Liver (tissue), 9 donors: ENCODE results near the gene MAP4K4. TPM values are rescaled to one million over a fixed set of nuclear protein-coding genes. Genes with fewer than 3 reads are reported as not detected.

ENCODE experiments used
- DNase-seq: peaks from one replicate; pipeline ENCODE4 v3.0.0-alpha.2; 2017; ENCODE audit warnings: low spot score
- H3K27ac ChIP-seq, 2 donors: one replicate each; pipeline ENCODE4 v1.7.0; 2013; ENCODE audit warnings: inconsistent platforms in 2 of 2, low read length in 2 of 2, control low read depth in 1 of 2, low read depth in 1 of 2, mild to moderate bottlenecking in 1 of 2
- H3K27me3 ChIP-seq, 4 donors: one replicate each; pipeline versions ENCODE4 v1.6.1 to v1.7.0; 2013; ENCODE audit warnings: low read length in 3 of 4, inconsistent platforms in 1 of 4, mild to moderate bottlenecking in 1 of 4, moderate library complexity in 1 of 4; ENCODE audit not compliant: control insufficient read depth in 4 of 4, insufficient read depth in 4 of 4
- H3K36me3 ChIP-seq, 4 donors: one replicate each; pipeline versions ENCODE4 v1.6.1 to v1.7.0; 2013; ENCODE audit warnings: low read length in 3 of 4, mild to moderate bottlenecking in 3 of 4, low read depth in 1 of 4, moderate library complexity in 1 of 4; ENCODE audit not compliant: control insufficient read depth in 4 of 4, insufficient read depth in 3 of 4
- H3K4me1 ChIP-seq, 4 donors: one replicate each; pipeline versions ENCODE4 v1.6.1 to v1.7.0; 2013; ENCODE audit warnings: low read length in 3 of 4, mild to moderate bottlenecking in 3 of 4, moderate library complexity in 1 of 4; ENCODE audit not compliant: control insufficient read depth in 4 of 4, insufficient read depth in 4 of 4
- H3K4me3 ChIP-seq, 3 donors: one replicate each; pipeline versions ENCODE4 v1.6.1 to v1.7.0; 2013; ENCODE audit warnings: low read length in 3 of 3, control low read depth in 1 of 3, low read depth in 1 of 3, mild to moderate bottlenecking in 1 of 3
- H3K9ac ChIP-seq, 2 donors: one replicate each; pipeline ENCODE4 v1.7.0; 2013; ENCODE audit warnings: low read length in 2 of 2, mild to moderate bottlenecking in 2 of 2, moderate library complexity in 2 of 2, control low read depth in 1 of 2, low read depth in 1 of 2
- H3K9me3 ChIP-seq, 4 donors: one replicate each; pipeline versions ENCODE4 v1.6.1 to v1.7.0; 2013; ENCODE audit warnings: low read length in 3 of 4; ENCODE audit not compliant: control insufficient read depth in 4 of 4
- CTCF ChIP-seq: fragments of 150-350 bp; IDR thresholded peaks from 2 replicates; pipeline ENCODE4 v1.5.1; 2017; ENCODE audit warnings: improper control_type of control experiment, low read depth, low read length; ENCODE audit not compliant: missing input control
- FOXA2 ChIP-seq: IDR thresholded peaks from 2 replicates; pipeline ENCODE4 v1.6.1; 2016; ENCODE audit warnings: antibody characterized with exemption
- GABPA ChIP-seq, 2 donors: IDR thresholded peaks in 1 of 2; conservative IDR thresholded peaks in 1 of 2; 2 replicates each; pipeline ENCODE4 v1.6.1; 2016; ENCODE audit warnings: antibody characterized with exemption in 2 of 2, mild to moderate bottlenecking in 1 of 2, moderate library complexity in 1 of 2
- HNF4A ChIP-seq, 2 donors: conservative IDR thresholded peaks; 2 replicates each; pipeline ENCODE4 v1.6.1; 2016; ENCODE audit warnings: antibody characterized with exemption in 2 of 2, mild to moderate bottlenecking in 2 of 2
- HNF4G ChIP-seq: IDR thresholded peaks from 2 replicates; pipeline ENCODE4 v1.6.1; 2016; ENCODE audit warnings: antibody characterized with exemption
- JUND ChIP-seq, 2 donors: IDR thresholded peaks; 2 replicates each; pipeline ENCODE4 v1.6.1; 2016; ENCODE audit warnings: antibody characterized with exemption in 2 of 2
- NR2F2 ChIP-seq: IDR thresholded peaks from 2 replicates; pipeline ENCODE4 v1.6.1; 2016; ENCODE audit warnings: antibody characterized with exemption
- RAD21 ChIP-seq, 2 donors: IDR thresholded peaks; 2 replicates each; pipeline ENCODE4 v1.6.1; 2016; ENCODE audit warnings: antibody characterized with exemption in 2 of 2, mild to moderate bottlenecking in 2 of 2
- REST ChIP-seq: IDR thresholded peaks from 2 replicates; pipeline ENCODE4 v1.6.1; 2016; ENCODE audit warnings: antibody characterized with exemption, mild to moderate bottlenecking
- TAF1 ChIP-seq: conservative IDR thresholded peaks from 2 replicates; pipeline ENCODE4 v1.6.1; 2016; ENCODE audit warnings: antibody characterized with exemption, mild to moderate bottlenecking
- YY1 ChIP-seq: IDR thresholded peaks from 2 replicates; pipeline ENCODE4 v1.6.1; 2016; ENCODE audit warnings: antibody characterized with exemption, mild to moderate bottlenecking
- WGBS: extraction: QIAGEN DNeasy Blood & Tissue Kit; methylation state at CpG from one replicate; pipeline ENCODE4 v1.1.7; 2013; 5-methylcytosine and 5-hydroxymethylcytosine counted together
- polyA plus RNA-seq, 2 donors: library from polyadenylated mRNA; stranded (reverse) in 1 of 2; unstranded in 1 of 2; fragments of 200-250 nt in 1 of 2; fragments of >200 nt in 1 of 2; fragmentation: Nextera tagmentation in 1 of 2; extraction: Ambion mirVana in 1 of 2; gene quantifications; one replicate each; pipeline versions ENCODE4 v1.2.1 to v1.2.3, GENCODE V29; 2013 to 2015
- total RNA-seq, 2 donors: library from RNA; depleted of rRNA; stranded (reverse); fragments of >200 nt; gene quantifications; one replicate each; pipeline ENCODE4 v1.2.3, GENCODE V29; 2014
- TF ChIP-seq, protein P1 (sequence below): IDR thresholded peaks from 2 replicates; pipeline ENCODE4 v1.6.1; 2016; ENCODE audit warnings: antibody characterized with exemption
- TF ChIP-seq, protein P2 (sequence below): IDR thresholded peaks from 2 replicates; pipeline ENCODE4 v1.6.1; 2016; ENCODE audit warnings: antibody characterized with exemption
- donor health status: healthy.
- donor health status: healthy.
- donor health status: healthy.
- donor health status: healthy.
- donor health status: healthy.

The MAP4K4 gene
- total and polyA plus RNA-seq, 4 donors: 9.1 to 40.0 (median 23.6) TPM

GRCh38 chr2:101879466-101879865, 182.0 kb downstream of the MAP4K4 start:
- Histone ChIP-seq H3K9me3 (no peaks in the 10 kb centered on the region), H3K4me1 (peaks cover 0 to 6% (median 0%) of the 10 kb centered on the region in 4 donors), H3K36me3 (peaks cover 5 to 48% (median 27%) of the 10 kb centered on the region in 4 donors), H3K27ac (no peak overlapping the region), H3K4me3 (no peak overlapping the region), H3K9ac (no peak overlapping the region), H3K27me3 (no peaks in the 10 kb centered on the region)
- TF ChIP-seq RAD21 (IDR thresholded peaks at IDR 0.05): no peak
- no peak for TF ChIP-seq JUND (IDR thresholded peaks at IDR 0.05)
- no peak for TF ChIP-seq GABPA (IDR thresholded peaks at IDR 0.05 in 1 of 2, conservative IDR thresholded peaks at IDR 0.05 in 1 of 2)
- no peak for DNase-seq

GRCh38 chr2:101881131-101881530, 183.6 kb downstream of the MAP4K4 start:
- no peak overlapping the region for H3K9ac ChIP-seq
- H3K27me3 ChIP-seq: no peaks in the 10 kb centered on the region
- TF ChIP-seq NR2F2 (no peak), FOXA2 (no peak), CTCF (no peak)
- TF ChIP-seq, protein P1, sequence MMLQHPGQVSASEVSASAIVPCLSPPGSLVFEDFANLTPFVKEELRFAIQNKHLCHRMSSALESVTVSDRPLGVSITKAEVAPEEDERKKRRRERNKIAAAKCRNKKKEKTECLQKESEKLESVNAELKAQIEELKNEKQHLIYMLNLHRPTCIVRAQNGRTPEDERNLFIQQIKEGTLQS: no peak
- TF ChIP-seq, protein P2, sequence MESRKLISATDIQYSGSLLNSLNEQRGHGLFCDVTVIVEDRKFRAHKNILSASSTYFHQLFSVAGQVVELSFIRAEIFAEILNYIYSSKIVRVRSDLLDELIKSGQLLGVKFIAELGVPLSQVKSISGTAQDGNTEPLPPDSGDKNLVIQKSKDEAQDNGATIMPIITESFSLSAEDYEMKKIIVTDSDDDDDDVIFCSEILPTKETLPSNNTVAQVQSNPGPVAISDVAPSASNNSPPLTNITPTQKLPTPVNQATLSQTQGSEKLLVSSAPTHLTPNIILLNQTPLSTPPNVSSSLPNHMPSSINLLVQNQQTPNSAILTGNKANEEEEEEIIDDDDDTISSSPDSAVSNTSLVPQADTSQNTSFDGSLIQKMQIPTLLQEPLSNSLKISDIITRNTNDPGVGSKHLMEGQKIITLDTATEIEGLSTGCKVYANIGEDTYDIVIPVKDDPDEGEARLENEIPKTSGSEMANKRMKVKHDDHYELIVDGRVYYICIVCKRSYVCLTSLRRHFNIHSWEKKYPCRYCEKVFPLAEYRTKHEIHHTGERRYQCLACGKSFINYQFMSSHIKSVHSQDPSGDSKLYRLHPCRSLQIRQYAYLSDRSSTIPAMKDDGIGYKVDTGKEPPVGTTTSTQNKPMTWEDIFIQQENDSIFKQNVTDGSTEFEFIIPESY: no peak
- no peak overlapping the region for H3K4me3 ChIP-seq
- H3K4me1 ChIP-seq: peaks cover 0 to 6% (median 0%) of the 10 kb centered on the region in 4 donors
- DNase-seq: no peak
- no peak overlapping the region for H3K27ac ChIP-seq
- H3K9me3 ChIP-seq: no peaks in the 10 kb centered on the region
- H3K36me3 ChIP-seq: peaks cover 4 to 37% (median 20%) of the 10 kb centered on the region in 4 donors

- Histone ChIP-seq H3K36me3 (peaks cover 3 to 37% (median 17%) of the 10 kb centered on the region in 4 donors), H3K9ac (no peak overlapping the region), H3K27me3 (no peaks in the 10 kb centered on the region), H3K4me3 (no peak overlapping the region), H3K4me1 (peaks cover 0 to 6% (median 0%) of the 10 kb centered on the region in 4 donors), H3K9me3 (no peaks in the 10 kb centered on the region), H3K27ac (no peak overlapping the region)
- no peak for DNase-seq
- WGBS: 94% methylated on average over 4 of the region's 4 CpGs
- TF ChIP-seq, protein P1: no peak
- TF ChIP-seq, protein P2: no peak
- TF ChIP-seq TAF1 (no peak), HNF4G (no peak), CTCF (no peak), FOXA2 (no peak), NR2F2 (no peak), REST (no peak), YY1 (no peak), HNF4A (conservative IDR thresholded peaks at IDR 0.05) (no peak), GABPA (IDR thresholded peaks at IDR 0.05 in 1 of 2, conservative IDR thresholded peaks at IDR 0.05 in 1 of 2) (no peak), RAD21 (IDR thresholded peaks at IDR 0.05) (no peak), JUND (IDR thresholded peaks at IDR 0.05) (no peak)
Measured at GRCh38 chr2:101882769-101883307, 185.3 kb downstream of the MAP4K4 start.
